KMS-11 (cell line): ENCODE measurements around the gene ERVH48-1.
A peak's percentile ranks its signal among the peaks of the same experiment; 100 is the strongest.
"Not testable (repeated sequence)": the region's sequence is repeated elsewhere in the genome, so short reads cannot be mapped to it uniquely, and the experiment has no call there.

ENCODE experiments used
- H2AFZ ChIP-seq: fragments of 200-600 bp; sonication (generic); 2 replicates; pipeline ENCODE4 v1.6.1; 2016; ENCODE audit warnings: antibody characterized with exemption, mixed run types, low read depth
- H3K27ac ChIP-seq: fragments of 200-600 bp; sonication (generic); 2 replicates; pipeline ENCODE4 v1.6.1; 2016; ENCODE audit warnings: mild to moderate bottlenecking, mixed run types
- H3K27me3 ChIP-seq: fragments of 200-600 bp; sonication (generic); 2 replicates; pipeline ENCODE4 v1.6.1; 2017; ENCODE audit warnings: mild to moderate bottlenecking, low read depth, mixed run types, moderate library complexity; ENCODE audit not compliant: insufficient read depth
- H3K36me3 ChIP-seq: fragments of 200-600 bp; sonication (generic); 2 replicates; pipeline ENCODE4 v1.6.1; 2017; ENCODE audit warnings: mild to moderate bottlenecking, mixed run types; ENCODE audit not compliant: insufficient read depth
- H3K4me1 ChIP-seq: fragments of 200-600 bp; sonication (generic); 2 replicates; pipeline ENCODE4 v1.6.1; 2016; ENCODE audit warnings: mild to moderate bottlenecking, low read depth, mixed run types; ENCODE audit not compliant: poor library complexity, severe bottlenecking
- H3K4me2 ChIP-seq: fragments of 200-600 bp; sonication (generic); 2 replicates; pipeline ENCODE4 v1.7.0; 2016; ENCODE audit warnings: mild to moderate bottlenecking, mixed run types
- H3K4me3 ChIP-seq: fragments of 200-600 bp; sonication (generic); IDR thresholded peaks from 2 replicates; pipeline ENCODE4 v1.6.1; 2017; ENCODE audit warnings: low read depth, low read length, mixed read lengths; ENCODE audit not compliant: insufficient read depth
- H3K79me2 ChIP-seq: fragments of 200-600 bp; sonication (generic); 2 replicates; pipeline ENCODE4 v1.6.1; 2016; ENCODE audit warnings: low read depth, mixed run types; ENCODE audit not compliant: insufficient read depth
- H3K9ac ChIP-seq: fragments of 200-600 bp; sonication (generic); 2 replicates; pipeline ENCODE4 v1.6.1; 2016; ENCODE audit warnings: mild to moderate bottlenecking, mixed run types
- H4K20me1 ChIP-seq: fragments of 200-600 bp; sonication (generic); 2 replicates; pipeline ENCODE4 v1.6.1; 2016; ENCODE audit warnings: mild to moderate bottlenecking, mixed run types; ENCODE audit not compliant: insufficient read depth
- TF ChIP-seq, protein P1 (sequence below): fragments of 200-600 bp; sonication (generic); conservative IDR thresholded peaks from 2 replicates; pipeline ENCODE4 v1.6.1; 2017; ENCODE audit warnings: low read depth, mild to moderate bottlenecking, antibody characterized with exemption, low read length, moderate library complexity, mixed read lengths

Gene ERVH48-1

DNA sequence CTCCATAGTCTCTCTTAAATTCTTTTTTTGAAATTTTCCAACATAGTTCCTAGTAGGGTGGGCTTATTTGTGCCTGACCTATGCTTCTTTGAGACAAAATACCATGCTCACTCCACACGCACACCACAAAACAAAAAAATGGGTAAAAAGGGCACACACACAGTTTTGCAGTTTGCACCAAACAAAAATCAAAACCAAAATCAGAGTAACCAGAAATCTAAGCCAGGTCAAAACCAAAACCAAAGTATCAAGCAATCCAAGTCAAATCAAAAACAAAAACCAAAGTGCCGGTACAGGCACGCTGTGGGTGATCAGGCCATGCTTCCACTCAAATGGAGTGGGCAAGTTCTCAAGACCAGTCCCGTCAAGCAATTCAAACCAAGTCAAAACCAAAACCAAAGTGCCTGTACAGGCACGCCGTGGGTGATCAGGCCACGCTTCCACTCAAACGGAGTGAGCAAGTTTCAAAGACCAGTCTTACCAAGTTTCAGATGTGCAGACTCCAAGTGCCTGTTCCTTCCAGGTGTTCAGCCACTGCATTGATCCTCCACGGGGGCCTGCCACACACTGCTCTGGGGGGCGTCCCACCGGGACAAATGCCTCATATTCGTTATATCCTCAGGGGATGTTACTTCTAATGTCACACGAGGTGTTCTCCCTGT is 23.8 kb upstream of the ERVH48-1 start:
- Histone ChIP-seq H2AFZ (peak overlapping the region; percentile 46), H3K27ac (peak overlapping the region; percentile 46), H3K9ac (peak overlapping the region; percentile 36; the same call in 1 of the 2 replicates), H3K4me2 (peak overlapping the region; percentile 37)
- H3K27me3 ChIP-seq, H3K79me2 ChIP-seq, H4K20me1 ChIP-seq, H3K4me3 ChIP-seq, H3K4me1 ChIP-seq, H3K36me3 ChIP-seq: not testable (repeated sequence)

DNA sequence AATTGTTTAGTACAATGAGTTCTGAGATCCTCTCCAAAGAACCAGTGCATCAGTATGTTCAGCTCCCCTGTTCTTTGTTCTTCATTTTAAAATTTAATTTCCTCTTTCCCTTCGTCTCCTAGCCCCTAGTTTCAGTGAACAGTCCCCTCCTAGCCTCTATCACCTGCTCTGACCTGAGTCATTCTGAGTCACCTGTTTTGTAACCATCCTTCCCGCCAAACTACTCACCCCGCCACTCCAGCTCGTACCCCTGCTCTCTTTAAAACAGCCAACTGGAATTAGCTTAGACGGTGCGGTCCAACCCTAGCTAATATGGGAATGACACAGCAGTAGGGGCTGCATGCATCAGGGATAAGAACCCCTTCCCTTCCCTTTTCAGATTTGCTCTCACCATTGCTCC is 16.8 kb upstream of the ERVH48-1 start:
- H3K4me1 ChIP-seq, result peaks cover 2% of the 10 kb centered on the region
- no peak overlapping the region for H2AFZ ChIP-seq
- no peaks in the 10 kb centered on the region for H3K27me3 ChIP-seq
- no peaks in the 10 kb centered on the region for H3K79me2 ChIP-seq
- H4K20me1 ChIP-seq, result no peaks in the 10 kb centered on the region
- H3K27ac ChIP-seq, result no peak overlapping the region
- TF ChIP-seq, protein P1, sequence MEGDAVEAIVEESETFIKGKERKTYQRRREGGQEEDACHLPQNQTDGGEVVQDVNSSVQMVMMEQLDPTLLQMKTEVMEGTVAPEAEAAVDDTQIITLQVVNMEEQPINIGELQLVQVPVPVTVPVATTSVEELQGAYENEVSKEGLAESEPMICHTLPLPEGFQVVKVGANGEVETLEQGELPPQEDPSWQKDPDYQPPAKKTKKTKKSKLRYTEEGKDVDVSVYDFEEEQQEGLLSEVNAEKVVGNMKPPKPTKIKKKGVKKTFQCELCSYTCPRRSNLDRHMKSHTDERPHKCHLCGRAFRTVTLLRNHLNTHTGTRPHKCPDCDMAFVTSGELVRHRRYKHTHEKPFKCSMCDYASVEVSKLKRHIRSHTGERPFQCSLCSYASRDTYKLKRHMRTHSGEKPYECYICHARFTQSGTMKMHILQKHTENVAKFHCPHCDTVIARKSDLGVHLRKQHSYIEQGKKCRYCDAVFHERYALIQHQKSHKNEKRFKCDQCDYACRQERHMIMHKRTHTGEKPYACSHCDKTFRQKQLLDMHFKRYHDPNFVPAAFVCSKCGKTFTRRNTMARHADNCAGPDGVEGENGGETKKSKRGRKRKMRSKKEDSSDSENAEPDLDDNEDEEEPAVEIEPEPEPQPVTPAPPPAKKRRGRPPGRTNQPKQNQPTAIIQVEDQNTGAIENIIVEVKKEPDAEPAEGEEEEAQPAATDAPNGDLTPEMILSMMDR, result no peak
- no peak overlapping the region for H3K4me3 ChIP-seq
- no peak overlapping the region for H3K9ac ChIP-seq
- no peaks in the 10 kb centered on the region for H3K36me3 ChIP-seq
- no peak overlapping the region for H3K4me2 ChIP-seq

DNA sequence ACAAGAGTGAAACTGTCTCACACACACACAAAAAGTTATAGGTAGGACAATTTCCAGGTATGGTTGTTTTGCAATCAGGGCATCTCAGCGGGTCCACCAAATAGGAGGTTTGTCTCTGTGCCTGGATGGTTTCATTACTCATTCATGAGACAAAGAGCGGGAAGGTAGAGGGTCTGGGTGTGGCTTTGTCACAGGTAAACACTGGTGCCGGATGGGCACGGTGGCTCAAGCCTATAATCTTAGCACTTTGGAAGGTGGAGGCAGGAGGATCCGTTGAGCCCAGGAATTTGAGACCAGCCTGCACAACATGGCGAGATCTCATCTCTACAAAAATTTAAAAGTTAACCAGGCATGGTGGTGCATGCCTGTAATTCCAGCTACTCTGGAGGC is 16.3 kb upstream of the ERVH48-1 start:
- H4K20me1 ChIP-seq, result no peaks in the 10 kb centered on the region

DNA sequence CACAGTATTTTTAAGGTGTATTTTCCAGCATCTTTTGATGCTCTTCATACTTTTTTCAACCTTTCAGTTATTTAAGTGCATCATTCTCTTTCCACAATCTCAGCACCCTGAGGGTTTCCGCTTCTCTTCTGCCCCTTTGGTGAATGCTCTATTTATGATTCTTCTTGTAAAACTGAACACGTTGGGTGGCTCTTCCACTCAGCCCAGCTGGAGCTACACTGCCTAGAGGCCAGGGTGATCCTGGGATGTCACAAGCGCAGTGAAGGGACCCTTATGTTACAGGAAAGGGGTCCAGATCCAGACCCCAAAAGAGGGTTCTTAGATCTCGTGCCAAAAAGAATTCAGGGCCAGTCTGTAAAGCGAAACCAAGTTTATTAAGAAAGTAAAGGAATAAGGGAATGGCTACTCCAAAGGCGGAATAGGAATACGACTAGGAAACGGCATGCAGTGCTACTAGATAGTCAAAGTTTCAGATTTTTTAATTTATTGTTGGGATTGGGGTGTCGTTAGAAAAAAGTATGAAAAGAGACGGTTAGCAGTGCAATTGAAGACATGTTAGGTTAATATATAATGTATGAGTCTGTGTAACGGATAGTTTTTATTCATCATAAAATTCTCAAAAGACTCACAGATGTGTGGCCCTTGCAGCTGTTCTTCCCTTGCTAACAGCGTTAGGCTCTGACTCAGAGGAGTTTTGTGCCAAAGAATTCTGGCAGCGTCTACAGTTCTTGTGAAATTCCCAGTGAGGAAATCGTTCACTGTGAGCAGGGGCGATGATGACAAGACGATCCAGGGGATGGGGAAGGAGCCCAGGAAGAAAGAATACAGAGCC is 14.4 kb upstream of the ERVH48-1 start:
- no peaks in the 10 kb centered on the region for H3K36me3 ChIP-seq
- H3K4me3 ChIP-seq, result no peak overlapping the region

More for the DNA sequence above, 16.3 kb upstream of the ERVH48-1 start:
- Histone ChIP-seq H3K79me2 (no peaks in the 10 kb centered on the region), H2AFZ (no peak overlapping the region), H3K36me3 (no peaks in the 10 kb centered on the region), H3K4me3 (no peak overlapping the region), H3K9ac (no peak overlapping the region), H3K4me2 (no peak overlapping the region), H3K4me1 (peaks cover 8% of the 10 kb centered on the region), H3K27ac (no peak overlapping the region), H3K27me3 (no peaks in the 10 kb centered on the region)
- TF ChIP-seq, protein P1, result no peak

DNA sequence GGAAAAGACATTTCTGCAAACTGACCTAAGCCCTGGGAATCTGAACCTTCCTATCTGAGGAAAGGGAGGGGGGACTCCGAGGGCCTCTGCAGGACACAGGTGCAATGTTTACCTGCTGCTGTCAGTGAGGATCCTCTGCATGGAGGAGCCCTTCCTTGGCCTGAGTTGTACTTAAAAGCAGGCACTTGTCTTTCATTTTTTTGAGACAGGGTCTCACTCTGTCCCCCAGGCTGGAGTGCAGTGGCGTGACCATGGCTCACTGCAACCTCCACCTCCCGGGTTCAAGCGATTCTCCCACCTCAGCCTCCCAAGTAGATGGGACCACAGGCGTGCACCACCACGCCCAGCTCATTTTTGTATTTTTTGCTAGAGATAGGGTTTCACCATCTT is 13.2 kb upstream of the ERVH48-1 start:
- not testable (repeated sequence) for H2AFZ ChIP-seq, H3K4me2 ChIP-seq, H3K27ac ChIP-seq, H3K4me3 ChIP-seq, H3K4me1 ChIP-seq, H3K9ac ChIP-seq, H3K36me3 ChIP-seq, H3K79me2 ChIP-seq, H4K20me1 ChIP-seq, H3K27me3 ChIP-seq

More for the DNA sequence above, 14.4 kb upstream of the ERVH48-1 start:
- H3K27me3 ChIP-seq, result no peaks in the 10 kb centered on the region
- H3K27ac ChIP-seq, result no peak overlapping the region
- peaks cover 8% of the 10 kb centered on the region for H3K4me1 ChIP-seq
- H3K79me2 ChIP-seq, result no peaks in the 10 kb centered on the region
- H4K20me1 ChIP-seq, result no peaks in the 10 kb centered on the region
- H3K9ac ChIP-seq, result no peak overlapping the region
- TF ChIP-seq, protein P1, result no peak
- H3K4me2 ChIP-seq, result no peak overlapping the region
- H2AFZ ChIP-seq, result no peak overlapping the region
